ENCODE measurements around the gene CDKAL1.

Gene CDKAL1

GRCh38 chr6:20741490-20741889, 207.2 kb downstream of the CDKAL1 start:
- Histone ChIP-seq H3K9ac (ENCODE audit: low read length) (no peak overlapping the region), H3K9me3 (ENCODE audit: control insufficient read depth, low read length) (peaks cover 3% of the 10 kb centered on the region), H3K23ac (ENCODE audit: low read length in 2 of 2) (no peak overlapping the region), H2AK5ac (ENCODE audit: low read length, severe bottlenecking) (no peak overlapping the region), H3K18ac (ENCODE audit: low read depth in 1 of 2, low read length in 2 of 2) (no peak overlapping the region), H4K91ac (ENCODE audit: low read length) (no peak overlapping the region), H3K79me1 (replicated peaks; ENCODE audit: low read length, poor library complexity, severe bottlenecking) (peaks cover 7% of the 10 kb centered on the region), H3K27ac (ENCODE audit: low read length, poor library complexity, severe bottlenecking) (no peak overlapping the region), H3K14ac (ENCODE audit: low read length in 2 of 2) (no peak overlapping the region), H4K8ac (ENCODE audit: low read length) (no peak overlapping the region), H2BK5ac (ENCODE audit: low read depth, low read length, poor library complexity, severe bottlenecking) (no peak overlapping the region), H3K4me3 (ENCODE audit: insufficient read depth in 1 of 2, low read depth in 1 of 2, low read length in 2 of 2) (no peak overlapping the region), H2BK12ac (ENCODE audit: low read length in 2 of 2) (no peak overlapping the region), H3K4me2 (ENCODE audit: low read length, poor library complexity, severe bottlenecking) (no peak overlapping the region), H2BK15ac (ENCODE audit: low read depth, poor library complexity, severe bottlenecking) (no peak overlapping the region), H3K4me1 (ENCODE audit: control insufficient read depth, insufficient read depth, low read depth, low read length) (no peaks in the 10 kb centered on the region), H3K36me3 (ENCODE audit: control insufficient read depth in 1 of 2, insufficient read depth in 2 of 2, low read depth in 1 of 2, low read length in 2 of 2) (peaks cover 0 to 9% of the 10 kb centered on the region in 2 experiments), H2AFZ (ENCODE audit: low read depth, low read length) (no peak overlapping the region), H3K27me3 (ENCODE audit: control insufficient read depth in 1 of 2, insufficient read depth in 1 of 2, low read length in 2 of 2) (no peaks in the 10 kb centered on the region), H3K4ac (ENCODE audit: low read depth in 1 of 2, low read length in 2 of 2) (no peak overlapping the region), H2BK120ac (ENCODE audit: low read depth, low read length) (no peak overlapping the region)
- DNase-seq, result no peak
- 89% methylated on average over 1 of the region's 2 CpGs for WGBS

- no peak overlapping the region for H2BK15ac ChIP-seq (ENCODE audit: low read depth, poor library complexity, severe bottlenecking)
Observed at GRCh38 chr6:20744911-20745557, 210.8 kb downstream of the CDKAL1 start.

GRCh38 chr6:20746024-20746423, 211.8 kb downstream of the CDKAL1 start:
- Histone ChIP-seq H2AFZ (ENCODE audit: low read depth, low read length) (no peak overlapping the region), H3K4me2 (ENCODE audit: low read length, poor library complexity, severe bottlenecking) (no peak overlapping the region), H3K9me3 (ENCODE audit: control insufficient read depth, low read length) (peaks cover 3% of the 10 kb centered on the region), H3K27ac (ENCODE audit: low read length, poor library complexity, severe bottlenecking) (no peak overlapping the region), H3K9ac (ENCODE audit: low read length) (no peak overlapping the region), H3K4me1 (ENCODE audit: control insufficient read depth, insufficient read depth, low read depth, low read length) (peaks cover 1% of the 10 kb centered on the region), H4K91ac (ENCODE audit: low read length) (no peak overlapping the region), H2BK12ac (ENCODE audit: low read length in 2 of 2) (no peak overlapping the region), H3K23ac (ENCODE audit: low read length in 2 of 2) (no peak overlapping the region), H3K79me1 (replicated peaks; ENCODE audit: low read length, poor library complexity, severe bottlenecking) (peaks cover 12% of the 10 kb centered on the region), H3K14ac (ENCODE audit: low read length in 2 of 2) (no peak overlapping the region), H2BK5ac (ENCODE audit: low read depth, low read length, poor library complexity, severe bottlenecking) (no peak overlapping the region), H3K18ac (ENCODE audit: low read depth in 1 of 2, low read length in 2 of 2) (no peak overlapping the region), H2BK120ac (ENCODE audit: low read depth, low read length) (no peak overlapping the region), H3K27me3 (ENCODE audit: control insufficient read depth in 1 of 2, insufficient read depth in 1 of 2, low read length in 2 of 2) (no peaks in the 10 kb centered on the region), H3K4ac (ENCODE audit: low read depth in 1 of 2, low read length in 2 of 2) (no peak overlapping the region), H3K36me3 (ENCODE audit: control insufficient read depth in 1 of 2, insufficient read depth in 2 of 2, low read depth in 1 of 2, low read length in 2 of 2) (no peaks in the 10 kb centered on the region), H4K8ac (ENCODE audit: low read length) (no peak overlapping the region), H3K4me3 (ENCODE audit: insufficient read depth in 1 of 2, low read depth in 1 of 2, low read length in 2 of 2) (no peak overlapping the region), H2AK5ac (ENCODE audit: low read length, severe bottlenecking) (no peak overlapping the region), H2BK15ac (ENCODE audit: low read depth, poor library complexity, severe bottlenecking) (no peak overlapping the region)
- WGBS, result no CpG with 5 or more reads among the region's 2 CpGs
- DNase-seq, result no peak

More at GRCh38 chr6:20744911-20745557, 210.8 kb downstream of the CDKAL1 start:
- Histone ChIP-seq H3K4me2 (ENCODE audit: low read length, poor library complexity, severe bottlenecking) (no peak overlapping the region), H2BK12ac (ENCODE audit: low read length in 2 of 2) (no peak overlapping the region), H3K79me1 (replicated peaks; ENCODE audit: low read length, poor library complexity, severe bottlenecking) (peaks cover 10% of the 10 kb centered on the region), H3K14ac (ENCODE audit: low read length in 2 of 2) (no peak overlapping the region), H2BK120ac (ENCODE audit: low read depth, low read length) (no peak overlapping the region), H2AFZ (ENCODE audit: low read depth, low read length) (no peak overlapping the region), H3K9ac (ENCODE audit: low read length) (no peak overlapping the region), H2AK5ac (ENCODE audit: low read length, severe bottlenecking) (peak overlapping the region; percentile 54), H3K9me3 (ENCODE audit: control insufficient read depth, low read length) (peaks cover 3% of the 10 kb centered on the region), H3K4ac (ENCODE audit: low read depth in 1 of 2, low read length in 2 of 2) (no peak overlapping the region), H4K8ac (ENCODE audit: low read length) (no peak overlapping the region), H2BK5ac (ENCODE audit: low read depth, low read length, poor library complexity, severe bottlenecking) (no peak overlapping the region), H3K4me1 (ENCODE audit: control insufficient read depth, insufficient read depth, low read depth, low read length) (peaks cover under 1% of the 10 kb centered on the region), H3K27me3 (ENCODE audit: control insufficient read depth in 1 of 2, insufficient read depth in 1 of 2, low read length in 2 of 2) (no peaks in the 10 kb centered on the region), H4K91ac (ENCODE audit: low read length) (no peak overlapping the region), H3K18ac (ENCODE audit: low read depth in 1 of 2, low read length in 2 of 2) (no peak overlapping the region), H3K27ac (ENCODE audit: low read length, poor library complexity, severe bottlenecking) (no peak overlapping the region), H3K4me3 (ENCODE audit: insufficient read depth in 1 of 2, low read depth in 1 of 2, low read length in 2 of 2) (no peak overlapping the region), H3K23ac (ENCODE audit: low read length in 2 of 2) (no peak overlapping the region), H3K36me3 (ENCODE audit: control insufficient read depth in 1 of 2, insufficient read depth in 2 of 2, low read depth in 1 of 2, low read length in 2 of 2) (peaks cover 0 to 2% of the 10 kb centered on the region in 2 experiments)
- DNase-seq, result no peak
- over 99% methylated on average over 6 of the region's 9 CpGs for WGBS

- H3K4ac ChIP-seq (ENCODE audit: low read depth in 1 of 2, low read length in 2 of 2), result no peak overlapping the region
- DNase-seq, result no peak
- WGBS, result 95% methylated on average over 3 of the region's 6 CpGs
Observed at GRCh38 chr6:20746805-20747558, 212.7 kb downstream of the CDKAL1 start.

More at GRCh38 chr6:20746805-20747558, 212.7 kb downstream of the CDKAL1 start:
- H2BK15ac ChIP-seq (ENCODE audit: low read depth, poor library complexity, severe bottlenecking), result no peak overlapping the region
- H2AK5ac ChIP-seq (ENCODE audit: low read length, severe bottlenecking), result no peak overlapping the region
- no peak overlapping the region for H2BK120ac ChIP-seq (ENCODE audit: low read depth, low read length)
- H3K27ac ChIP-seq (ENCODE audit: low read length, poor library complexity, severe bottlenecking), result no peak overlapping the region
- H4K91ac ChIP-seq (ENCODE audit: low read length), result no peak overlapping the region
- H2BK5ac ChIP-seq (ENCODE audit: low read depth, low read length, poor library complexity, severe bottlenecking), result no peak overlapping the region
- no peak overlapping the region for H3K4me3 ChIP-seq (ENCODE audit: insufficient read depth in 1 of 2, low read depth in 1 of 2, low read length in 2 of 2)
- no peak overlapping the region for H4K8ac ChIP-seq (ENCODE audit: low read length)
- H3K36me3 ChIP-seq (ENCODE audit: control insufficient read depth in 1 of 2, insufficient read depth in 2 of 2, low read depth in 1 of 2, low read length in 2 of 2), result no peaks in the 10 kb centered on the region
- H2AFZ ChIP-seq (ENCODE audit: low read depth, low read length), result no peak overlapping the region
- no peak overlapping the region for H3K14ac ChIP-seq (ENCODE audit: low read length in 2 of 2)
- H3K4me2 ChIP-seq (ENCODE audit: low read length, poor library complexity, severe bottlenecking), result no peak overlapping the region
- no peak overlapping the region for H3K18ac ChIP-seq (ENCODE audit: low read depth in 1 of 2, low read length in 2 of 2)
- no peaks in the 10 kb centered on the region for H3K9me3 ChIP-seq (ENCODE audit: control insufficient read depth, low read length)
- peaks cover 1% of the 10 kb centered on the region for H3K4me1 ChIP-seq (ENCODE audit: control insufficient read depth, insufficient read depth, low read depth, low read length)
- H3K27me3 ChIP-seq (ENCODE audit: control insufficient read depth in 1 of 2, insufficient read depth in 1 of 2, low read length in 2 of 2), result no peaks in the 10 kb centered on the region
- H2BK12ac ChIP-seq (ENCODE audit: low read length in 2 of 2), result no peak overlapping the region
- H3K79me1 ChIP-seq (replicated peaks; ENCODE audit: low read length, poor library complexity, severe bottlenecking), result peaks cover 12% of the 10 kb centered on the region
- H3K23ac ChIP-seq (ENCODE audit: low read length in 2 of 2), result no peak overlapping the region
- no peak overlapping the region for H3K9ac ChIP-seq (ENCODE audit: low read length)

All from mesenchymal stem cell (in vitro differentiated cells and primary cell).